Measurements from ENCODE around the gene EFHD2.
"Not testable (repeated sequence)": the region's sequence is repeated elsewhere in the genome, so short reads cannot be mapped to it uniquely, and the experiment has no call there.

Gene EFHD2, protein sequence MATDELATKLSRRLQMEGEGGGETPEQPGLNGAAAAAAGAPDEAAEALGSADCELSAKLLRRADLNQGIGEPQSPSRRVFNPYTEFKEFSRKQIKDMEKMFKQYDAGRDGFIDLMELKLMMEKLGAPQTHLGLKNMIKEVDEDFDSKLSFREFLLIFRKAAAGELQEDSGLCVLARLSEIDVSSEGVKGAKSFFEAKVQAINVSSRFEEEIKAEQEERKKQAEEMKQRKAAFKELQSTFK

DNA sequence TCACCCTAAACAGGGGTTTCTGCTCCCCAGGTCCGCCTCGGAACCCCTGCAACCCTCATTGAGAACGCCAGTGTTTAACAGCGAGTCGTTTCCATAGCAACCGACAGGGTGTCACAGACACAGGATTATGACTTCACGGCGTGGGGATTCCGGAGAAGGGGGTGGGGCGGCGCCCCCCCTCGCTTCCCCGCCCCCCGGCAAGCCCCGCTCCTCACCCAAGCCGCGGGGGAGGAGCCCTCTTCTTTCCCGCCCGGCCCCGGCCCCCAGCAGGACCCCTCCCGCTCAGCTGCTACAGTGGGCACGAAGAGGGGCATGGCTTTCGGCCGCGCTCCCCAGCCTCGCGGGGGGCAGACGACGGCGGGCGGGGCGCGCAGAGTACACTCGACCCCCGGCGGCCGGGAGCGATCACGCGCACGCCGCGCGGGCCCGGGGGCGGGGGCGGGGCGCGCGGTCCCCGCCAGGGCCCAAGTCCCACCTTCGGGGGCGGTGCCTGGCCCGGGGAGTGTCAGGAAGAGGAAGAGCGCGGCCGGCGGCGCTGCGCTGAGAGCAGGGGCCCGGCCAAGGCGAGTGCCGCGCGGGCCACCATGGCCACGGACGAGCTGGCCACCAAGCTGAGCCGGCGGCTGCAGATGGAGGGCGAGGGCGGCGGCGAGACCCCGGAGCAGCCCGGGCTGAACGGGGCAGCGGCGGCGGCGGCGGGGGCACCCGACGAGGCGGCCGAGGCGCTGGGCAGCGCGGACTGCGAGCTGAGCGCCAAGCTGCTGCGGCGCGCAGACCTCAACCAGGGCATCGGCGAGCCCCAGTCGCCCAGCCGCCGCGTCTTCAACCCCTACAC is at the start of gene EFHD2:
TSS of gene EFHD2 (plus strand) at position 501 of the 835 bp plus-strand sequence. CDS start at position 585, 84 bp downstream.
- peak; percentile 90 for DNase-seq (ENCODE audit: low spot score)

DNA sequence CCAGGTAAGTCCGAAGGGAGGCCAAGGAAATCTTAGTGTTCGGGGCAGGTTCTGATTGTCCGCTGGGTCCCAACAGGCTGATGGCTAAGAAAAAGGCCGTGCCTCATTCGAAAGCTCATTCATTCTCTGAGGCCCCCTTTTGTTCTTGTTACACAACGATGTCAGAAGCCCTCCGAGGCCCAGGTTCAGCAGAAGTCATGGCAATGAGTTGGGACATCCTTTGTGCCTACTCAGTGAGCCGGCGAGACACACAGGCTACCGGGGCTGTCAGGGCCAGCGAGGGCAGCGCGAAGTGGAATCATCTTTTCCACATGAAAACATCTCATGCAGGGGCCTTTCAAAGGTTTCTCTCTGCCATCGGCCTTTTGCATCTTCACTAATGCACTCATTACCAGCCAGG is 49.0 kb upstream of the EFHD2 start:
- no peak for DNase-seq (ENCODE audit: low spot score)

DNA sequence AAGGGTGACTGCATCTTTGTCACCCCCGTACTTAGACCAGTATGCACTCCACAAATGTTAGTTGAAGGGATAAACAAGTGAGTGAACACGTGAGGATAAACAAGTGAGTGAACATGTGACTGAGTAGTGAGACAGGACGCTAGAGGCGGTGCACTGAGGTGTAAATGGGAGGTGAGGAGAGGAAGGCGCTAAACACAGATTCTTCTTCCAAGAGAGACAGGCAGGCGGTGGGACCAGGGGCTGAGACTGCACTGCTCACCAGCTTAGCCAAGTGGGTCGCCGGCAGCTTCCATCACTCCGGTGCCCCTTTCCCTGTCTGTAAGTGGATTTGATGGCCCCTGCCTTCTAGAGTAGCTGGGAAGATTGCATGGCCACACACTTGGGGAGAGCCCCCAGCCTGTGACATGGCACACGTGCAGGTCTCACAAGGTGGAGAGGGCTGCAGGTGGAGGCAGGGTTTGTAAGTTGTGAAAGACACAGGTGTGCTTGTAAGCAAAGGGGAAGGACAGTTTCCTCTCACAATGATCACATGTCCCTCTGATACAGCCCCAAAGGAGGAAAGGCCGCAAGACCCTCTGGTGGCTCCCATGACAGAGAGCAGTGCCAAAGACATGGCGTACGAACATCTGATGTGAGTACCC is 47.5 kb upstream of the EFHD2 start:
- DNase-seq (ENCODE audit: low spot score) = no peak

DNA sequence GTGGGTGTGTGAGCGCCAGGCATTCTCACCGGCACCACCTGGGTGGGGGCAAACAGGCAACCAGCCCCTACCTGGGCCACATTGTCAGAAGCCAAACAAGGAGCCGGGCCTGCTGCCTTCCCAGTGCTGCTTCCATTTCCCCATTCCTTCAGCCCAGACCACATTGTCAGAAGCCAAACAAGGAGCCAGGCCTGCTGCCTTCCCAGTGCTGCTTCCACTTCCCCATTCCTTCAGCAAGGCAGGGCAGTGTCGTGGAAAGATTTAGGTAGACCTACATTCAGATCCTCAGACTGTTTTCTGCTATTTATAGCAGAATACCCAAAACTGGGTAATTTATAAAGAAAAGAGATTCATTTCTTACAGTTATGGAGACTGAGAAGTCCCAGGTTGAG is 47.0 kb upstream of the EFHD2 start:
- no peak for DNase-seq (ENCODE audit: low spot score)

DNA sequence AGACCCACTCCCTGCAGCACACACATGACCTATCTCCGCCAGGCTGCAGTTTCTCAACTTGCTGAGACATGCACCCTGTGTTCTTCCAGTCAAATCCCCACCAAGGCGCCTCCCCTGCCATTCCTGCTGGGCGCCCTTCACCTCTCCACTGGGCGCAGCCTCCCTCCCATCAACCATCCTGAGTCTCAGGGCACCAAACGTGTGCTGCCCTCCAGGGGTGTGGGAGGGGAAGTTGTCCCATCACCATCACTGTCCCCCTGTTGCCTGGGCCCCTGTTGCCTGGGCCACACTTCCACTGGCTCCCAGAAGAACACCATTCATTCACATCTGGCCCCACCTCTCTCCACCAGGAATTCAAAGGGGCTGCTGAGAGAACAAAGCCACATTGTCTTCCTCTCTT is 44.9 kb upstream of the EFHD2 start:
- no peak for DNase-seq (ENCODE audit: low spot score)

DNA sequence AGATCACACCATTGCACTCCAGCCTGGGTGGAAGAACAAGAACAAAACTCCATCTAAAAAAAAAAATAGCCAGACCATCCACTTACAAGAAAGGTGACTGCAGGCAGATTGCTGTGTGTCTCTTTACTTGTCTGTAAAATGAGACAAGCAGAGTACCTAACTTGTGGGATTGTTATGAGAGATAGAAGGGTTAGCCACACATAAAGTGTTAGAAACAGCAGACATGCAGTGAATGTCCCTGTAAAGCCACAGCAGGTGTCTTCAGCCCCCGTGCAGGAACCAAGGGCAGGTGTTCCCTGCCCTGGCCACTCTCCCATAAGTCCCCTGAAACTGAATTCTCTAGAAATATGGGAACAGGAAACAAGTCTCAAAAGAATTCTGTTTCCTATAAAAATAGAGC is 40.8 kb upstream of the EFHD2 start:
- no peak for DNase-seq (ENCODE audit: low spot score)

DNA sequence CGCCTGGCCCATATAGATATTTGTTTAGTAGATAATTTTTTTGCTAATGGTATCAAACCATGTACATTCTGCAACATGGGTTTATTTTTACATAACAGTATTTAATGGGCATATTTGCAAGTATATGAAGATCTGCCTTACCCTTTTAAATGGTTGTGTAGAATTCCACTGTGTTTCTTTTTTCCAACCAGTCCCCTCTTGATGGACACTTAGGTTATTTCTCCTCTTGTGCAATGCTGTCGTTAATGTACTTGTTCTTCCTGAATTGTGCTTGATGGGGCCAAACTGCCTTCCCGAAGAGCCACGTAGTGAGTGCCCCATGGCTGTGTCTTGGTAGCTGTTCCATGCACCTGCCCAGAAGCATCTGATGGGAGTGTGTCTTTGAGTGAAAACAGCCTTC is 39.4 kb upstream of the EFHD2 start:
- DNase-seq (ENCODE audit: low spot score) = no peak

DNA sequence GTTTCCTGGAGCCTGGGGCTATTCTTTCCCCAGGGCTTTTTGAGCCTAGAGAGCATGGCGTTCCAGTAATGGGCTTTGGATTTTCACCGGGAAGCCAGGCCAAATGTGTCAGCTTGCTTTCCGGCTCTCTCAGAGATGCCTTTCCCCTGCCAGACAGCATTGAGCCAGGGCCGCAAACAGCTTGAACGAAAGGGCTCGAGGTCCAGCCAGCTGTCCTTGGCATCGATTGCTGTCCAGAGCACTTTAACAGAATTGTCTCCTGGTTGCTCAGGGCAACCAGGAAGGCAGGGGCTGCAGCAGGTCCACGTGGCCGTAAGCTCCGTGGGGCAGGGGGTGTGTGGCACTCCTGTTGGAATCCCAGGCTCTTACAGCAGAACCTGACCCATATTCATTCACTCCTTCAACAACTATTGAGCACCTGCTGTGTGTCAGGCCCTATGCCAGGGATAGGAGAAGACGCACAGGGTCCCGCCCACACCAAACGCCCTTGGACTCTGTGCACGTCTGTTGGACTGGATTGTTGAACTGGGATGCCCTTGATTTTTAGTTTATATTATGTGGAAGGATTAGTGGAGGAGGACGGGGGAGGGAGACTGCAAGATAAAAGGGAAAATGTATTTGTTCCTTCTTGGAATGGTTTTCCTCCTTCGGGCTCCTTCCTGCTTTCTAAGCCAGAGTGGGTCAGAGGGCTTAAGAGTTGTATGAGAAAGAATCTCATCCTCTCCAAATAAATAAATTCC is 38.7 kb upstream of the EFHD2 start:
- DNase-seq (ENCODE audit: low spot score) = peak; percentile 79

DNA sequence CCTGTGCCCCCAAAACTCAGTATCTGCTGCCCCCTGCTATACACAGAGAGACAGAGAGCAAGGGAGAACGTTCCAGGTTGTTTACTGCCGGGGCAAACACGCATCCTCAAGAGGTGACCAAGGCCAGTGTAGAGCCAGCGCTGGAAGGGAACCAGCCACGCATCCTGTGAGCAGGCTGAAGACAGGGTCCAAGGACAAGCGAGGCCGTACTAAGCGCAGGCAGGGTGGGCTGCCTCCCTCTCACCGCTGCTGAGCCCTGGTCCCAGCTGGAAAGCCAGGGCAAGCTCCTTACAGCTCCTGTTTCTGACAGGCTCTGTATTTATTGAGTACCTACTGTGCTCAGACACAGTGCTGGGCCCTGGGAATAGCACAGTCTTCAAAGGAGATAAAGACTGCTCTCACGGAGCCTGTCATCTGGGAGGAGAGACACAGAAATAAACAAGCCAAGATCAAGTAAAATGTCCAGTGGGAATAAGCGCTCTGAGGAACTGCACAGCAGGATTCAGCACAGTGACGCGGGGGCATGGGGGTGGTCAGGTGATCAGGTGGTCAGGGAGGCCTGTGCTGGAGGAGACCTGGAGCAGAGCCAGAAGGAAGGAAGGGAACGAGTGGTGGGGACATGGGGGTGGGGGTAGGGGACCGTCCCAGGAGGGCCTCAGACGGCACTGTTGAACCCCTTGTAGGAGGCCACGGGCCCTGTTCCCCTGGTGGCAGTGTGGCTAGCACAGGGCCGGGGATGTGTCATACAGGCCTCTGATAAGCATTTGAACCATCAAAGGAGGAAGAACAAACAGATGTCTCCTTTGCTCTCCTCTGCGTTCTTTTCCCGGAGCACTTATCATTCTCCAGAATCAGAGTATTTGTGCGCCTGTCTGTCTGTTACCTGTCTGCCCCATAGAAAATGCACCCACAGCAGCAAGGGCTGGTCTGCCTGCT is 37.8 kb upstream of the EFHD2 start:
- no peak for DNase-seq (ENCODE audit: low spot score)

DNA sequence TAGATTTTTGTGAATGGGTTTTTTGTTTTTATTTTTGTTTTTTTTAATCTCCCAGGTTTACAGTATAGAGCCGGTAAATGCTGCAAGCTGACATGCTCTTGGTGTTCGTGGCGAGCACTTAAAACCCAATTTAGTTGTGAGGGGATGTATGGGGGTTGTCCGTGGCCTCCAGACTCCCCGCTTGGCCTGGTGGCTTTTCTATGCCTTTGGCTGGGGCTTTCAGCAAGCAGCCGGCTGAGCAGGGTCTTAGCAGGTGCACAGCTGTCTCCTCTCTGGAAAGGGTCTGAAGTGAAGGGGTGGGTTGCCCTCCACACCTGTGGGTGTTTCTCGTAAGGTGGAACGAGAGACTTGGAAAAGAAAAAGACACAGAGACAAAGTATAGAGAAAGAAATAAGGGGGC is 31.0 kb upstream of the EFHD2 start:
- no peak for DNase-seq (ENCODE audit: low spot score)

DNA sequence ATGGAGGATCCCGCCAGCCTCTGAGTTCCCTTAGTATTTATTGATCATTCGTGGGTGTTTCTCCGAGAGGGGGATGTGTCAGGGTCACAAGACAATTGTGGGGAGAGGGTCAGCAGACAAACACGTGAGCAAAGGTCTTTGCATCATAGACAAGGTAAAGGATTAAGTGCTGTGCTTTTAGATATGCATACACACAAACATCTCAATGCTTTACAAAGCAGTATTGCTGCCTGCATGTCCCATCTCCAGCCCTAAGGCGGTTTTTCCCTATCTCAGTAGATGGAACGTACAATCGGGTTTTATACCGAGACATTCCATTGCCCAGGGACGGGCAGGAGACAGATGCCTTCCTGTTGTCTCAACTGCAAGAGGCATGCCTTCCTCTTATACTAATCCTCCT is 30.5 kb upstream of the EFHD2 start:
- not testable (repeated sequence) for DNase-seq (ENCODE audit: low spot score)

DNA sequence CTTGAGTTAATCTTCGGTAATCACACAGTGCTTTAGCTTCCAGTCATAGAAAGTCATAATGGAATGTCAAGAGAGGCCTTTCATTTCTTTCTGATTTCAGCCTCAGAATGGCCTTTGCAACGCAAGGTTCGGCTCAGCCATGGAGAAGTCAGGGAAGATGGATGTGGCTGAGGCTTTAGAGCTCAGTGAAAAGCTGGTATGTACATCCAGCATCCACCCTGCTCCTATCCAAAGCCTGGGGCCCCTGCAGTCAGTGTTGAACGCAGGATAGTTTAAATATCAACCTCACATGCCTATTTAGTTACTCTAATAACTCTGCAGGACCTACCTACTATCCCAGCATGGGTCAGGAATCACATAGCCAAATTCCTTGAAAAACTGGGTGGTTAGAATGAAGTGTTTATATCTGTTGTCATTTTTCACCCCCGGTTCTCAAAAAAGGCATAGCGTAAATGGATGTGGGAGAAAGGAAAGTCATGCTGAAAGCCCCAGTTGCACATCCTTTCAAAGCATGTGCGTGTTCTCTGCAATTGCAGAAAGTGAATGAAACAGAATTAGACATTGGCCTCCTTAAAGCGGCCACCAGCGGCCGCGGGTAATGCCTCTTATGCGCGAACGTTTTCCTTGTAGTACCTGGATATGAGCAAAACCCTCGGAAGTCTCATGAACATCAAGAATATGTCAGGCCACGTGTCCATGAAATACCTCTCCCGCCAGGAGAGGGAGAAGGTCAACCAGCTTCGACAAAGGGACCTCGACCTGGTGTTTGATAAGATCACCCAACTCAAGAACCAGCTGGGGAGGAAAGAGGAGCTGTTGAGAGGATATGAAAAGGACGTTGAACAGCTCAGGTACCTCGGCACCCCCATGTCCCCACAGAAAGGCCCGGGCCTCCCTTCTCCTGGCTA is 28.8 kb upstream of the EFHD2 start:
- no peak for DNase-seq (ENCODE audit: low spot score)

DNA sequence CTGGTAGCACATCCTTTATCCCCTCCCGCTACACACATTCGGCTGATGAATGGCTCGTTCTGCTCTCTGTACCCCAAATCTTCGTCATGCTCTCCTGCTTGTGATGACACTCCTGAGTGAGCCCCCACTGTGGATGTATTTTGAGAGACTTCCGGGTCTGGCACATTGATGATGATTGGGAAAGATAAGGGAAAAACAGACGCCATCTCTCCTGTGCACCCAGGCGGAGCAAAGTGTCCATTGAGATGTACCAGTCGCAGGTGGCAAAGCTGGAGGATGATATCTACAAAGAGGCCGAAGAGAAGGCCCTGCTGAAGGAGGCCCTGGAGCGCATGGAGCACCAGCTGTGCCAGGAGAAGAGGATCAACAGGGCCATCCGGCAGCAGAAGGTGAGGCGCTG is 27.9 kb upstream of the EFHD2 start:
- no peak for DNase-seq (ENCODE audit: low spot score)

DNA sequence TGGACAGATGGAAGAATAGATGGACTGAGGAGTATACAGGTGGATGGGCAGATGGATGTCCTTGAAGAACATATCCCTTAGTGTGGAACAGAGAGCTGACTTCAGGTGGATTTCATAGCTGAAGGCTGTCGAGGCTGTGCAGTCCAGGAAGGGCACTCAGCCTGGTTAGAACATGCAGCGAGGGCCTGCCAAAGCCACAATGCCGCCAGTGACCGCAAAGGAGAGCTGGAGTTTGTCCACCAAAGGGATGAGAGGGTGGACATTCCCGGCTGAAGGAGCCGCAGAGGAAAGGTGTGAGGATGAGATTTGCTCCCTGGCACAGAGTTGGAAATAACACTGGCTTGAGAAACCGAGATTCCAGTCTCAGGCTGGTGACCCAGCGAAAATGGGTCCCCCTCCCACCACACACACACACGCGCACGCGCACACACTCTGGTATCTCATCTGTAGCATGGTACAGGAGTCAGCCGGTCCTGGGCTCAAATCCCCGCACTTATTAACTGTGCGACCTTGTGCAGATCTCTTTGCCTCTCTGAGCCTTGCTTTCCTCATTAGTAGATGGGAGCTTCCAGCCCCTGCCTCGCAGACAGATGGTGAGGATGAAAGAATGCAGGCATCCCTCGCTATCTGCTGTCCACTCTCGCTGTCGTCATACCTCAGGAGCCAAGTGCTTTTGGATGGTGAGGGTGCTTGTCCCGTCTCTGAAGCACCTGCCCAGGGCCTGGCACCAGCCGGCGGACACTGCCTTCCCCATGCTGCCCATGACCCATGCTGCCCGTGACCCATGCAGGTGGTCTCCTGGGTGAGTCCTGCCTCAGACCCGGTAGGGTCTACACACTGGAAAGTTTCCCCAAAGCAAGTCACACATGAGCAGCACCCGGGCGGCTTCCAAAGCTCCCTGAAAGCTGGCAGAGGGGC is 26.8 kb upstream of the EFHD2 start:
- no peak for DNase-seq (ENCODE audit: low spot score)

DNA sequence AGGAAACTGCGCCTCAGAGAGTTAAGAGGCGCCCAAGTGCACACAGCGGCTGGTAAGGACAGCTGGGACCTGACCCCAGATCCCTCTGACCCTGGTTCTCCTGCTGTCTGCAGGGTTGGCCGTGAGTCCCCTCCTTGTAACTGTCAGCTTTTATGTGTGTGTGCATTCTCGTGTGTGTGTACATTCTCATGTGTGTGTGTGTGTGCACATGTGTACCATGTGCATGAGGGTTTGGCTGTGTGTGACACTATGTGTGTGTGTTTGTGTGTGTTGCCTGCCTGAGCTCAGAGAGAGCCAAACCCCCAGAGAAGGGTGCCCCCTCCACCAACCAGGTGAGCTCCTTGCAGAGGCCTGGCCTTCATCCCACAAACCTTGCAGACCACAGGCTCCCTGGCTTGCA is 25.9 kb upstream of the EFHD2 start:
- DNase-seq (ENCODE audit: low spot score) = no peak

DNA sequence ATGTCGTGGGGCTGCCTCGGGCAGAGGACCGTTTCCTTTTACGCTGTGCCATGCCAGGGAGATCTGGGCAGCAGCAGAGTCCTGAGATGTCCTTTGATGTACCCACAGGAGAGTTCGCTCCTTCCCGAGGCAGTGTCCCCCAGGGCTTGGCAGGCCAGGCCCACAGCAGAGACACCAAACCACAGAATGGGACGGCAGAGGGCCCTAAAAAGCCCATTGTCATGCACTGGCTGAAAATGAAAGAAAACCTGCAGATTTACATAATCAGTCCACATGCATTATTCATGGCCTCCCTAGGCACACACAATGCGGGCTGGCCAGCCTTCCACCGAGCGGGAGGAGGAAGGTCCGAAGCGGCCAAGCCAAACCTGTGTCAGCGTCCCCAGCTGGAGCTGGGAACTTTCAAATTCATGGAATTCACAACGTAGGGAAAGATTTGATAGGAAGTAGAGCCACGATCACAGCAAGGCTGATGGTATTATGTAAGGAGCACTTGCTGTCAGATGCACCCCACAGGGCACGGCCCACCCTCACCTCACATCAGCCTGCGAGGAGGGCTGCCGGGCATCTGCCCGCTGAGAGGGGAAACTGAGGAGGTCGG is 25.3 kb upstream of the EFHD2 start:
- DNase-seq (ENCODE audit: low spot score) = no peak

DNA sequence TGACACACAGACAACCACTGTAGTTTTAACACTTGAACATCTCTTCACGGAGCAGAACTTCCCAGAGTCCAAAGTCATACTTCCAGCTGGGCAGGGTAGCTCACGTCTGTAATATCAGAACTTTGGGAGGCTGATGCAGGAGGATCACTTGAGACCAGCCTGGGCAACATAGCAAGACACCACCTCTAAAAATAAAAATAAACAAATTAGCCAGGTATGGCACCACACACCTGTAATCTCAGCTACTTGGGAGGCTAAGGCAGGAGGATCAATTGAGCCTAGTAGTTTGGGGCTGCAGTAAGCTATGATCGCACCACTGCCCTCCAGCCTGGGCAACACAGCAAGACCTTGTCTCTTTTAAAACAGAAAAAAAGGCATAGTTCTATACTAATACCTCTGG is 24.3 kb upstream of the EFHD2 start:
- DNase-seq (ENCODE audit: low spot score) = no peak

DNA sequence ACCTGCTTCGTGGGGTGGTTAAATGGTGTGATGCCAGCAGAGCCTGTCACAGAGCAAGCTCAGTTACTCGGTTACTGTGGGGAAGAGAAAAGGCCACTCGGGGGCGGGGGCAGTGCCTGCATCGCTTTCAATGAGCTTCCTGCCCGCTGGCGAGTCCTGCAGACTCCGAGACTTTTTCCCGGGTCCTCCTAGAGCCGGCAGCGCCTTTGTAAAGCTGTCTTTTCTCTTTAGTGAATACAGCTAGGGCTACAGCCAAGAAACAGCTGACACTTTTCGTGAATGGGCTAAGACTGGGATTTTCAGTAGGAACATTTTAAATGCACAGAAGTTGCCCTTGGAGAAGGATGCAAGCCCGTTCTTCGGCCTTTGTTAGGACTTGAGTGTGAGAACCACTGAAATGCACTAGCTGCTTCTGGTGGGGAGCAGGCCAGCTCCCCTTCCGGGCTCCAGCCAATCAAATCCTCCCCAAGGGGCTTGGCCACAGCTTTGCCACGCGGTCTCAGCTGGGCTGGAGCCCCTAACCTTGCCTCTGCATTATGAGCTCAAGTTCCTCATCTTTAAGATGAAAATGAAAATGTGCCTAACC is 23.4 kb upstream of the EFHD2 start:
- DNase-seq (ENCODE audit: low spot score) = no peak

Data from left forelimb (tissue), 1 donor.